OCI-LY1 (cell line): ENCODE results near the gene CLVS2.

Source experiments
- H2AFZ ChIP-seq: fragments of 200-600 bp; sonication (generic), shearing (Covaris generic); 2 replicates; pipeline ENCODE4 v1.6.0; 2014; ENCODE audit warnings: antibody characterized with exemption, mild to moderate bottlenecking, low read length
- H3F3A ChIP-seq: fragments of 200-600 bp; sonication (generic), shearing (Covaris generic); 2 replicates; pipeline ENCODE4 v1.6.0; 2014; ENCODE audit warnings: mild to moderate bottlenecking, antibody characterized with exemption, low read length, moderate library complexity; ENCODE audit not compliant: insufficient read depth
- H3K27ac ChIP-seq: fragments of 200-600 bp; sonication (generic); 2 replicates; pipeline ENCODE4 v1.5.1; 2014; ENCODE audit warnings: low read length, mixed run types, mild to moderate bottlenecking, low read depth; ENCODE audit not compliant: poor library complexity, severe bottlenecking
- H3K27me3 ChIP-seq: fragments of 200-600 bp; sonication (generic); 2 replicates; pipeline ENCODE4 v1.6.0; 2014; ENCODE audit warnings: antibody characterized with exemption, mild to moderate bottlenecking, low read length, moderate library complexity; ENCODE audit not compliant: insufficient read depth
- H3K36me3 ChIP-seq: fragments of 200-600 bp; sonication (generic); 2 replicates; pipeline ENCODE4 v1.6.1; 2014; ENCODE audit warnings: mild to moderate bottlenecking, antibody characterized with exemption, low read length, moderate library complexity, mixed read lengths; ENCODE audit not compliant: insufficient read depth
- H3K4me1 ChIP-seq: fragments of 200-600 bp; sonication (generic); 2 replicates; pipeline ENCODE4 v1.5.1; 2014; ENCODE audit warnings: mild to moderate bottlenecking, low read length, moderate library complexity; ENCODE audit not compliant: insufficient read depth, severe bottlenecking
- H3K4me2 ChIP-seq: fragments of 200-600 bp; sonication (generic), shearing (Covaris generic); 2 replicates; pipeline ENCODE4 v1.6.1; 2014; ENCODE audit warnings: low read length
- H3K4me3 ChIP-seq: fragments of 200-600 bp; sonication (generic); 2 replicates; pipeline ENCODE4 v1.5.1; 2014; ENCODE audit warnings: low read length, low read depth, mild to moderate bottlenecking, mixed read lengths; ENCODE audit not compliant: poor library complexity, severe bottlenecking
- H3K79me2 ChIP-seq: fragments of 200-600 bp; shearing (Covaris generic); 2 replicates; pipeline ENCODE4 v1.6.1; 2016; ENCODE audit warnings: mixed run types, low read length, mixed read lengths; ENCODE audit not compliant: insufficient read depth
- H3K9ac ChIP-seq: fragments of 200-600 bp; sonication (generic), shearing (Covaris generic); 2 replicates; pipeline ENCODE4 v1.6.1; 2014; ENCODE audit warnings: mild to moderate bottlenecking, low read length, mixed read lengths
- H3K9me2 ChIP-seq: fragments of 200-600 bp; sonication (generic), shearing (Covaris generic); 2 replicates; pipeline ENCODE4 v1.6.1; 2014; ENCODE audit warnings: low read depth, mild to moderate bottlenecking, low read length, mixed read lengths
- H3K9me3 ChIP-seq: fragments of 200-600 bp; shearing (Covaris generic); 2 replicates; pipeline ENCODE4 v1.6.1; 2014; ENCODE audit warnings: low read length, mixed read lengths
- H4K20me1 ChIP-seq: fragments of 200-600 bp; sonication (generic), shearing (Covaris generic); 2 replicates; pipeline ENCODE4 v1.6.0; 2016; ENCODE audit warnings: mild to moderate bottlenecking, low read length; ENCODE audit not compliant: insufficient read depth
- EZH2 ChIP-seq: fragments of 200-600 bp; sonication (generic), shearing (Covaris generic); IDR thresholded peaks from 2 replicates; pipeline ENCODE4 v1.8.0; 2017; ENCODE audit warnings: borderline replicate concordance, mixed run types, mild to moderate bottlenecking, antibody characterized with exemption, low read length, moderate library complexity, mixed read lengths
- TF ChIP-seq, protein P1 (sequence below): fragments of 200-600 bp; sonication (generic), shearing (Covaris generic); IDR thresholded peaks from 2 replicates; pipeline ENCODE4 v1.5.1; 2017; ENCODE audit warnings: mild to moderate bottlenecking, antibody characterized with exemption, low read length, moderate library complexity, mixed read lengths

CLVS2 gene

DNA sequence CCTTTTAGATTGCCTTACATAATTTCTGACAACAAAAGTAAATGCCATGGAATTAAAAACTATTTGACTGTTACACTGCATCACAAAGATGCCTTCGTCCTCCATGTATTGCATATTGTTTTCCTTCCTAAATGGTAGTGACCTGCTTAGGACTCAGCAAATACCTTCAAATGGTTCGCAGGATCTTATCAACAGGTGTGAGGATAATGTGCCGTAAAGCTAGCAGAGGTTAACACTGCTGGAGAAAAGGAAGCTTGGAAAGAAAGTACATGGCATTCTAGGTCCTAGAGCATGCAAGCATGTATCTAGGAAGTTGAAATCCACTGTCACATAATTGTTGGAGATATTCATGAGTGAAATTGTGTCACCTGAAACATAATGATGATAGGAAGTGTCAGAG, 5.5 kb downstream of the CLVS2 start:
- Histone ChIP-seq H4K20me1 (no peaks in the 10 kb centered on the region), H3K9me3 (no peaks in the 10 kb centered on the region), H3F3A (no peaks in the 10 kb centered on the region), H3K27ac (no peak overlapping the region), H3K9ac (no peak overlapping the region), H3K36me3 (no peaks in the 10 kb centered on the region), H3K79me2 (no peaks in the 10 kb centered on the region), H3K4me2 (no peak overlapping the region), H3K4me1 (no peaks in the 10 kb centered on the region), H2AFZ (no peak overlapping the region), H3K27me3 (no peaks in the 10 kb centered on the region), H3K4me3 (no peak overlapping the region), H3K9me2 (no peaks in the 10 kb centered on the region)
- no peak for TF ChIP-seq EZH2
- TF ChIP-seq, protein P1, sequence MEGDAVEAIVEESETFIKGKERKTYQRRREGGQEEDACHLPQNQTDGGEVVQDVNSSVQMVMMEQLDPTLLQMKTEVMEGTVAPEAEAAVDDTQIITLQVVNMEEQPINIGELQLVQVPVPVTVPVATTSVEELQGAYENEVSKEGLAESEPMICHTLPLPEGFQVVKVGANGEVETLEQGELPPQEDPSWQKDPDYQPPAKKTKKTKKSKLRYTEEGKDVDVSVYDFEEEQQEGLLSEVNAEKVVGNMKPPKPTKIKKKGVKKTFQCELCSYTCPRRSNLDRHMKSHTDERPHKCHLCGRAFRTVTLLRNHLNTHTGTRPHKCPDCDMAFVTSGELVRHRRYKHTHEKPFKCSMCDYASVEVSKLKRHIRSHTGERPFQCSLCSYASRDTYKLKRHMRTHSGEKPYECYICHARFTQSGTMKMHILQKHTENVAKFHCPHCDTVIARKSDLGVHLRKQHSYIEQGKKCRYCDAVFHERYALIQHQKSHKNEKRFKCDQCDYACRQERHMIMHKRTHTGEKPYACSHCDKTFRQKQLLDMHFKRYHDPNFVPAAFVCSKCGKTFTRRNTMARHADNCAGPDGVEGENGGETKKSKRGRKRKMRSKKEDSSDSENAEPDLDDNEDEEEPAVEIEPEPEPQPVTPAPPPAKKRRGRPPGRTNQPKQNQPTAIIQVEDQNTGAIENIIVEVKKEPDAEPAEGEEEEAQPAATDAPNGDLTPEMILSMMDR, result no peak

DNA sequence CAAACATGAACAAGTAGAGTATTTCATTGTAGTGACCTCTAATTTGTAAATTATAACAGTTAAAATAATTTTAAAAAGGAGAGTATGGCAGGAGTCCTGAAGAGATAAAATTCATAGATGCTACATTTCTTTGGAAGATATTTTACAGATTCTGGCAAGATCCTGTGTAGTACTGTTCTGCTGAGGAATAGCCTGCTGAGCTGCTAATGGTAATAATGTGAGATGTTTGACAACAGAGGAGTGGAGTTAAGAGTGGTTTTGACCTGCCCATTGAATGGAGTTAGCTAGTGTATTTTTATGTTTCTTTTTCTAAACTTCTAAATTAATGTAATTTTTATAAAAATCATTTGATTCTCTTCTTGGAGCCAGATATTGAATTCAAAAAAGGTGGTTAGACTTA, 11.8 kb downstream of the CLVS2 start:
- Histone ChIP-seq H3K9ac (no peak overlapping the region), H4K20me1 (no peaks in the 10 kb centered on the region), H3K27me3 (no peaks in the 10 kb centered on the region), H3K4me2 (no peak overlapping the region), H3K79me2 (no peaks in the 10 kb centered on the region), H3K36me3 (no peaks in the 10 kb centered on the region), H2AFZ (no peak overlapping the region), H3F3A (no peaks in the 10 kb centered on the region), H3K4me1 (no peaks in the 10 kb centered on the region), H3K27ac (no peak overlapping the region), H3K4me3 (no peak overlapping the region), H3K9me3 (no peaks in the 10 kb centered on the region), H3K9me2 (no peaks in the 10 kb centered on the region)
- no peak for TF ChIP-seq EZH2
- TF ChIP-seq, protein P1, result no peak

DNA sequence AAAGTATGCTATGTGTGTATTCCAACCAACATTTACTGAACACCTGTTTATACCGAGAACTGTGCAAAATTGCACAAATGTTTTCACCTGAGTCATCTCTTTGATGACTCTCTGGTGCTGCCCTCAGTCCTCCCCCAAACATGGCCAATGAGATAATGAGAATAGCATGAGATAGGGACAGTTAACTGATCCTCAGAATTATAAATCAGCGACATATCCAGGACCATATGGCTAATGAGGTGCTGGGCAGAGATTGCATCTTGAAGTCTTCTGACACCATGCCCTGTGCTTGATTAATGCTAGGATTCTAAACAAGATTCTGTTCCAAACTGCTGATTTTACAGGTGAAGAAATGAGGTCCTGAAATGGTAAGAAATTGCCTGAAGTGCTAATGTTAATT, 13.0 kb downstream of the CLVS2 start:
- Histone ChIP-seq H3K9me3 (no peaks in the 10 kb centered on the region), H3K4me1 (no peaks in the 10 kb centered on the region), H3K4me3 (no peak overlapping the region), H3K36me3 (no peaks in the 10 kb centered on the region), H3K4me2 (no peak overlapping the region), H2AFZ (no peak overlapping the region), H3K27me3 (no peaks in the 10 kb centered on the region), H3F3A (no peaks in the 10 kb centered on the region), H4K20me1 (no peaks in the 10 kb centered on the region), H3K9ac (no peak overlapping the region), H3K9me2 (no peaks in the 10 kb centered on the region), H3K27ac (no peak overlapping the region), H3K79me2 (no peaks in the 10 kb centered on the region)
- TF ChIP-seq, protein P1, result no peak
- no peak for TF ChIP-seq EZH2
